GM21737 (cell line): ENCODE data around the gene PAQR5.
"Not testable (repeated sequence)": the region's sequence is repeated elsewhere in the genome, so short reads cannot be mapped to it uniquely, and the experiment has no call there.

Experiments
- ATAC-seq: cut with Tn5 transposase; IDR thresholded peaks from one replicate; pipeline ENCODE4 v1.9.1; 2021; ENCODE audit warnings: mild to moderate bottlenecking, moderate library complexity; ENCODE audit not compliant: unreplicated experiment

Gene PAQR5

DNA sequence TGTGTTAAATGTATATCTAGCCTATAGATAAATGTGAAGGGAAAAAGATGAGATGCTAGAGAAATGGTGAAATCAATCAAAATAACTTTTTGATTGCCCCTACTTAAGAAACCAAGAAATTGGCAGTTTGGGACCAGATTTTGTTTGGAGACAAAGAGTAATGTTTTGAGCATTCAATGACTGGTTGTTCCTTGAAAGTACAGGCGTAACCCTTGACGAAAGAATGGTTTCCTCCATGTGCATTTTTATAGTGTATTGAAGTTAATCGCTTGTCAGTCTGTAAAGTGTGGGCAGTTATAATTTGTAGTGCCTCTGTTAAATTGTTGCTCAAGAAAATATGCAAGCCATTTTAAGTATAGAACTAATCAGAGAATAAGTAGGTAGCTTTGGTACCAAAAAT is 116.7 kb downstream of the PAQR5 start:
- ATAC-seq = no peak

DNA sequence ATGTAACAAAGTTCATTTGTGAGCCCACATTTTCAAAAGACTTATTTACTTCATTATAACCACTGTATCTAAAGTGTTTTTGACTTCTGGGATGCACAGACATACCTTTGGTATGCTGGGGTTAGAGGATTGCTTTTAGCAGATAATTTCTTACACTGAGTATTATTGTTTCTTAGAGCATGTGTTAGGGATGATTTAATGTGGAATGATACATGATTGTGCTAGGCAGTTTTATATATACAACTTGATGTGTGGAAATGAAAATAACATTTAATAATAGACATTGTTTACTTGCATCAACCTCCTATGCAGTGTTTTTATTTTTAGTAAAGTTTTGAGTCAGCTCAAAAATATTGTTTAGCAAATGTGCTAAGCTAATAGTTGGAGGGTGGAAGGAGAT is 118.9 kb downstream of the PAQR5 start:
- ATAC-seq = no peak

DNA sequence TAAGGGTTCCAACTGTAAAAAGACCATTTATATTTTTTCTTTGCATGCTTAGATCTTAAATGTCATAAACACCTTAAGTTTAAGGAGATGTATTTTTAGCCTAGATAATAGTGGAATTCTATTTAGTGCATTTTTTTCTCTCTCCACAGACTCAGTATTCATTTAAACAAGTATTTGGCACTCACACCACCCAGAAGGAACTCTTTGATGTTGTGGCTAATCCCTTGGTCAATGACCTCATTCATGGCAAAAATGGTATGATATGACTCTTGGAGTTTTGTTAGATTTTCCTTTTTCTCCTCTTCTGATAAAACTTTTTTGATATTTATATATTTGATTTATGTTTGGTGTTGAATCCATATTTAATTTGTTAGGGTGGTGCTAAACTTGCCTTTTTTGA is 122.8 kb downstream of the PAQR5 start:
- ATAC-seq = no peak

DNA sequence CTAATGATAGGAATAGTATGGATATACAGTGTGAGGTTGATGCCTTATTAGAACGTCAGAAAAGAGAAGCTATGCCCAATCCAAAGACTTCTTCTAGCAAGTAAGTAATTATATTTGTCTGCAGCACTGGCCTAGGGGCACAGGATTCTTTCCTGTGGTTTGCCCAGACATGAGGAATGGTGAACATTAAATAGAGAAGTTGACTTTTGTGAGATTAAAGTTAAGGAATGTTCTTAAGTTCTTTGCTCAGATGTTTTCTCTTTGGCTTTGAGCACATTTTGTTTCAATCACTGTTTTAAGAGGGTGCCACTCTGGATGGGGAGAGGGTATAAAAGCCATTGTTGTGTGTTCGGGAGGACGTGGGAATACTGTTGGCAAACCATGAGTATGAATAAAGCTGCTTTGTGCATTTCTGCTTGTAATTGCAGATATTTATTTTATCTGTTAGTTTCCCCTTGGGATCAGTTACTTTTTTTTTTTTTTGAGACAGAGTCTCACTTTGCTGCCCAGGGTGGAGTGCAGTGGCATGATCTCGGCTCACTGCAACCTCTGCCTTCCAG is 123.7 kb downstream of the PAQR5 start:
- no peak for ATAC-seq

DNA sequence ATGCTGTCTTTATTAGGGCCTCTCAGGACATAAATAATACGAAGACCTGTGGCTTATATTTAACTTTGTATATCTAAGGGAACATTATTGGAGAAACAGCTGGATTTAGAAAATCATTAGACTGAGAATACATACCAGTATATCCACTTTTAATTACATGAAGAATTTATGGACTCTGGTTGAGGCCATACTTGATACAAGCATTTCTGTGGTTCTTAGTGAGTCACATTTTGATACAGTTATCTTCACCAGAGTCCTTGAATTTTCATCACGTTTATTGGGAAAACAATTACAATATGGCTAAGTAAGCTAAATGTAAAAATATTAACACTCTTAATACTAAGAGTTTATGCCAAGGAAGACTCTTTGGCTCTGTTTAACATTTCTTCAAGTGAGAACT is 125.3 kb downstream of the PAQR5 start:
- no peak for ATAC-seq

DNA sequence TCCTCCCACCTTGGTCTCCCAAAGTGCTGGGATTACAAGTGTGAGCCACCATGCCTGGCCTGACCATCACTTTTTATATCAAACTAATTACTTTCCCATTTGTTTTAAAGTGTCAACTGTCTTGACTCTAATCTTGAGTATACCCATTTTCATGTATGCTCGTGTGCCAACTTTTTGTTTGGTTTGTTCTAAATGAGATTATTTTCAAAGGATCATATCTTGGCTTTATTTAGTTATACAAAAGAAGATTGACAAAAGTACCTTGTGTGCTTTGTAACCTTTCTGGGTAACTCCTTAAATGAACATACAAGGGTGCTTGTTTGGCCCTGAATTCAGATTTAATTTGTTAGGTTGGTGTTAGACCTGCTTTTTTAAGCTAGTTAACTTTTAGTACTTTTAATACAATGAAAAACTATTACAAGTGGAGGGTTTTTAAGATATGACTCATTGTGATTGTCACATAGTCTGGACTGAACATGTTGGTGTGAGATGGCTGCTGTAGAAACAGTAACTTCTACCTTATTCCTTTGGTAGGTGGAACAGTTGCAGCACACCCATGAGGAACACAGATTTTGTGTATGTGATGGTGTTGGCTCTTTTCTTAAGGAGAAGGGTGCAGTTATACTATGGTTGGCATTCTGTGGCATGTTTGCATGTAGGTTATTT is 126.2 kb downstream of the PAQR5 start:
- no peak for ATAC-seq

DNA sequence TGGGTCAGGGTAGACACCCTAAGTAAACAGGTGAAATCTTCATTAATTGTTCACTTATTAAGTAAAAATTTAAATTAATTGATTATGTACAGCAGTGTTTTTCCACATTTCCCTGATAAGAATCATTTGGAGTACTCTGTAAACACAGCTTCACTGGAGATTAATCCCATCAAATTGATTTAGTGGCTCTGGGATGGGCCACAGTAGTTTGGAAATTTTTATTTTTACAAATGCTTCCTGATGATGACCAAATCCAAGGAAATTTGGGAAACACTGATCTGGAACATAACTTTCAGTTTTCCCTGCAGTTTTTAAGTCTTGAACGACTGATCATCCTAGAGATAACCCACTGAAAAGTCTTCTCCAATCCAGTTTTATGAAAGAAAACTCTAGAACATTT is 135.1 kb downstream of the PAQR5 start:
- ATAC-seq = no peak

DNA sequence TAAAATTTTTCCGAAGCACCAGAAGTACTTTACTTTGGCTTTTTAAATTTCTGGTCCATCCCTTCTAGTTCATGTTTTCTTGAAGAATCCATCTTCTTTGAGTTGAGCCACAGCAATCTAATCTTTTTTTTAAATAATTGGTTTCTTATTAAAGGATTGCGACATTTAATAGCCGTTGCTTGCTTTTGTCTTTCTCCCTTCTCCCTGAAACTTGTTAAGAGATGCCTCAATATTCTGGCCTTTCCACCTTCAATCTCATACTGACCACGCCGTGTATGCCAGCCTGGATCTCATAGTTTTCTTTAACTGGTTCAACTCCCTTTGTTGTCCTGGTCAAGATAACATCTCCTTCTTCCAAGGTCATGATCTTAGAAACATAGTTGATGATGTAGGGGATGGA is 135.5 kb downstream of the PAQR5 start:
- ATAC-seq = no peak

DNA sequence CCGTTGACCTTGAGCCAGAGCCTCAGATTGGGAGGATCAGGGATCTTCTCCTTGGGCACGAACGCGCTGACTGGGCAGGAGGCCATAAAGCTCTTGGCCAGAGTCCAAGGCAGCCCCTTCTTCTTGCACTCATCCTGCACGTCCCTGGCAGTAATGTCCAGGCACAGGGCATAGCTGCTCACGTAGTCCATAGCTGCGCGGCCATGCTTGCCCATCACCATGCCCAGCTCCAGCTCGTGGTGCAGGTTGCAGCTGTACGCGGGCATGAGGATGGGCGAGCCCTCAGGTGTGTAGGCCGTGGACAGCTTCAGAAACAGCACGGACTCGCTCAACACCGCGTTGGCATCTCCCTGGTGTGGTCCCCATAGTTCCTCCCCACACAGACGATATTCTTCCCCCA is 136.0 kb downstream of the PAQR5 start:
- ATAC-seq = no peak

DNA sequence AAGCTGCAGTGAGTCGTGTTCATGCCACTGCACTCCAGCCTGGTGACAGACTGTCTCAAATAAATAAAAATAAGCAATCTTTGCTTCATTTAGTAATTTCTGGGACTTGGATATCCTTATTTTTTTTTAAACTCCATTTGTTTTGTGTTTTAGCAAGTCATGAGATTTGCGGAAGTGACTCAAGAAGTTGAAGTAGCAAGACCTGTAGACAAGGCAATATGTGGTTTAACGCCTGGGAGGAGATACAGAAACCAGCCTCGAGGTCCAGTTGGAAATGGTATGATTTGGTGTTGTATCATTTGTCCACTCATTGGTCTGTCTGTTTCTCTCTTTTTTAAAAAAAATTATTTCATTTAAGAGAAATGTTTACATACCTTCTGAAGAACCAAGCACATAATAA is 137.3 kb downstream of the PAQR5 start:
- ATAC-seq = no peak

DNA sequence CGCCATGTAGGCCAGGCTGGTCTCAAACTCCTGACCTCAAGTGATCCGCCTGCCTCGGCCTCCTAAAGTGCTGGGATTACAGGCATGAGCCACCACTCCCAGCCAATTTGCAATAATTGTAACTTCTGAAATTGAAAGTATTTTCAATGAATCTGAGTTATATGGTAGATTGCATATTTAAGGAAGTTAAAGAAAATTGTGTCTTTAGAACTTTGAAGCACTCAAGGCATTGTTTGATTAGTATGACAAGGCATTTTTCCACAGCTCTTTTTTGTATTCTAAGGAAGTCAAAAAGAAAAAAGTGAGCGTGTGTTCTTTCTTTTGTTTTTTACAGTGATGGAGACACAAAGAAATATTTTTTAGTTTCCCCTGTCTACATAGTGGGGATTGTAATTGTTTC is 138.2 kb downstream of the PAQR5 start:
- ATAC-seq = no peak

DNA sequence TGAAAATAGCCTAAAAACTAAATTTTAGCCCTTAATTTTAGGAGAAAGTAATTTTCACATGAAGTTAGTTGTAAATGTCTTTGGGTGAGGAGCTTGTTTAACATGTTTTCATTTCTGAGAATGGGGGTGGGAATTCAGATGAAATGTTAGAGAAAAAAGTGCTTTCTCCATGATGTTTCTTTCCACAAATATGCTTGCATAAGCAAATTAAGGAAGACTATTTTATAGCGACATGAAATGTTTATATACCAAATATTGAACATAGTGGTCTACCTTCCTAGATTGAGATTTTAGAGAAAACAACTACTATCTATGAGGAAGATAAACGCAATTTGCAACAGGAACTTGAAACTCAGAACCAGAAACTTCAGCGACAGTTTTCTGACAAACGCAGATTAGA is 140.9 kb downstream of the PAQR5 start:
- ATAC-seq = no peak

DNA sequence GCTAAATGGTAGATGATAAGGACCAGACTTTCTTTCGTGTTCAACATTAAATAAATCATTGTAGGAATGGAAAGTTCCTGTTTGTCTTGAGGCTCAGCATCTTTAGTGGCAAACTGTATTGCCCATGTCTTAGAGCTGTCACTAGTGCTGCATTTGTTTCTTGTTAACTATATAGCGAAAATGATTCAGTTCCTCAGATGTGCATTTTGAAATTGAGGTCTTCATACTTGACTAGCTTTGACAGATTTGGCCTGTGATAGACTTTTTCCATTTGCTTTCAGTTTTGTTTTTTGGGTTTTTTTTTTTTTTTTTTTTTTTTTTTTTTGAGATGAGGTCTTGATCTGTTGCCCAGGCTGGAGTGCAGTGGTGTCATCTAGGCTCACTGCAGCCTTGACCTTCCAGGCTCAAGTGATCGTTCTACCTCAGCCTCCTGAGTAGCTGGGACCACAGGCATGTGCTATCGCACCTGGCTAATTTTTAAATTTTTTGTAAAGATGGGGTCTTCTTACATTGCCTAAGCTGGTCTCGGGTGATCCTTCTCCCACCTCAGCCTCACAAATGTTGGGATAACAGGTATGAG is 144.4 kb downstream of the PAQR5 start:
- no peak for ATAC-seq

DNA sequence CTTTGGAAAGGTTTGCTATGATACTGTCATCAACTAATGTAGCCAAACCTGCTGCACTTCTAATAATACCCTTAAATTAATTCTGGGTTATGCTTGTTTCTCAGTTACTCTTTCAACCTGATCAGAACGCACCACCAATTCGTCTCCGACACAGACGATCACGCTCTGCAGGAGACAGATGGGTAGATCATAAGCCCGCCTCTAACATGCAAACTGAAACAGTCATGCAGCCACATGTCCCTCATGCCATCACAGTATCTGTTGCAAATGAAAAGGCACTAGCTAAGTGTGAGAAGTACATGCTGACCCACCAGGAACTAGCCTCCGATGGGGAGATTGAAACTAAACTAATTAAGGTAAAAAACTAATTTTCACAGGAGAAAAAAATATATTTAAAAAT is 146.0 kb downstream of the PAQR5 start:
- no peak for ATAC-seq

DNA sequence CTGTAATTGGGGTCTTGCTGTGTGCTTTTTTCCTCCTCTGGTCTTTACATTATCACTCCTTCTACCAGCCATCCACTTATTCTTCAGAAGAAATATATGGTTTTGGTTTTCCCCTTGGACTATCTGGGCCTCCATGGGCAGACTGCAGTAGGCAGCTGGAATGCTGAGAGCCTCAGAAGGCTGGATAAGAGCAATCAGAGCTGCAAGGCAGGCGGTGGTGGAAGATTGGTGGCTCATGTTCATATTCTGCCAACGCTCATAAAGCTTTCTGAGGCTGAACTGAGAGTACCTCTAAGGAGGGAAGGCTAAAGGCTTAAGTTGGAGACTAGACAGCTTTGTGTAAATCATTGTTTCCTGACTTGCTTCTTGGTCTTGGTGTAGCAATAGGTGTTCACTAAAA is 148.2 kb downstream of the PAQR5 start:
- no peak for ATAC-seq

DNA sequence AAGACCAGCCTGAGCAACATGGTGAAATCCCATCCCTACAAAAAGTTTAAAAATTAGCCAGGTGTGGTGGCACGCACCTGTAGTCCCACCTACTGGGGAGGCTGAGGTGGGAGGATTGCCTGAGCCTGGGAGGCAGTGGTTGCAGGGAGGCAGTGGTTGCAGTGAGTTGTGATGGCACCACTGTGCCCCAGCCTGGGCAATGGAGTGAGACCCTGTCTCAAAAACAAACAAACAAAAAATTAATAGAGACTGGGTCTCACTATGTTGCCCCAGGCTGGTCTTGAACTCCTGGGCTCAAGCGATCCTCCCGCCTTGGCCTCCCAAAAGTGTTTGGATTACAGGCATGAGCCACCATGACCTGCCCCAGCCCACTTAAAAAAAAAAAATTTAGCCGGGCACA is 151.5 kb downstream of the PAQR5 start:
- not testable (repeated sequence) for ATAC-seq

DNA sequence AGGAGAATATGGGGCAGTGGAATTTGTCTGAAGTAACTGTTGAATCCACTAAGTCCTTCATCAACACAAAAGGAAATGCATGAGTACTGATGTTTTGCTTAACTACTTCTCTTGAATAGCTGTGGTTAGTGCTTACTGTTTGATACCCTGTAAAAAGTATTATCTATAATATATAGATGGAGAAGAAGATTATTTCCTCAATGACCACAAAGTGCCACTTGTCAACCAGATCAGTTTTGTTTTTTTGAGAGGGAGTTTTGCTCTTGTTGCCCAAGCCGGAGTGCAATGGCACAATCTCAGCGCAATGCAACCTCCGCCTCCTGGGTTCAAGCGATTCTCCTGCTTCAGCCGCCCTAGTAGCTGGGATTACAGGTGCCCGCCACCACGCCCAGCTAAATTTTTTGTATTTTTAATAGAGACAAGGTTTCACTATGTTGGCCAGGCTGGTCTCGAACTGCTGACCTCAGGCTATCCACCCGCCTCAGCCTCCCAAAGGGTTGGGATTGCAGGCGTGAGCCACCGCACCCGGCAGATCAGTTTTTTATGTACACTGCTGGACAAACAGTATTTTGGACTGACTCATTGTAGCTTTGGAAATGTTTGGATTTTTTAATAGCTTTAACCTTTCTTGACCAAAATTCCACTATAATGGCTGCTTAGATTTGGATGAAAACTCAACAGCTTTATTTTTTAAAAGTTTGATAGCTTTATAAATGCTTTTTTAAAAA is 152.4 kb downstream of the PAQR5 start:
- no peak for ATAC-seq

DNA sequence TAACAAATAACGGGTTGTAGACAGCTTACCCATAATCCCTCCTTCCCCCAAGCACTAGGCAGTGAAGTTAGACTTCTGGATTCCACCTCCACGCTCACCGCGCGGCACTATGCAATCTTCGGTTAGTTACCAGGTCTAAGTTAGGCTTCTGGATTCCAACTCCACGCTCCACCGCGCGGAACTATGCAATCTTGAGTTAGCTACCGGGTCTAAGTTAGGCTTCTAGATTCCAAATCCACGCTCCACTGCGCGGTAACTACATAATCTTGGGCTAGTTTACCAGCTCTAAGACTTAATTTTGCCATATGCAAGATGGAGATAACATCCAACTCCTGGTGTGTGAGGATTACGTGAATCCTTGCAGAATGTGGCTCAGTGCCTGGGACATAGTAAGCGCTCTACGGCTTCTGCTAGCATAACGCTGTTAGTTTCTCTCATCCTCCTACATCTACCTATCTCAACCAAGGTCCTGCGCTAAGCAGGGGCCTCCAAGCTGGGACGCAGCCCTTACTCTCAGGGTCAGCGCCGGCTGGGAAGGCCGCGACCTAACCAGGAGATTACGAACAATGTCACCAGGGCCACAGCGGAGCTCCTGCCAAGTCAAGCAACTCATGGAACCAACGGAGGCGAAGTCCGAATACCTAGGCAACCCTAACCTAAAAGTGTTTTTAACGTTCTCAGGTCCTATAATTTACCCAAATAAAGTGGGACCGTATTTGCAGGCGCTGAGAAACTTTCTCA is 153.4 kb downstream of the PAQR5 start:
- ATAC-seq = peak; percentile 31

DNA sequence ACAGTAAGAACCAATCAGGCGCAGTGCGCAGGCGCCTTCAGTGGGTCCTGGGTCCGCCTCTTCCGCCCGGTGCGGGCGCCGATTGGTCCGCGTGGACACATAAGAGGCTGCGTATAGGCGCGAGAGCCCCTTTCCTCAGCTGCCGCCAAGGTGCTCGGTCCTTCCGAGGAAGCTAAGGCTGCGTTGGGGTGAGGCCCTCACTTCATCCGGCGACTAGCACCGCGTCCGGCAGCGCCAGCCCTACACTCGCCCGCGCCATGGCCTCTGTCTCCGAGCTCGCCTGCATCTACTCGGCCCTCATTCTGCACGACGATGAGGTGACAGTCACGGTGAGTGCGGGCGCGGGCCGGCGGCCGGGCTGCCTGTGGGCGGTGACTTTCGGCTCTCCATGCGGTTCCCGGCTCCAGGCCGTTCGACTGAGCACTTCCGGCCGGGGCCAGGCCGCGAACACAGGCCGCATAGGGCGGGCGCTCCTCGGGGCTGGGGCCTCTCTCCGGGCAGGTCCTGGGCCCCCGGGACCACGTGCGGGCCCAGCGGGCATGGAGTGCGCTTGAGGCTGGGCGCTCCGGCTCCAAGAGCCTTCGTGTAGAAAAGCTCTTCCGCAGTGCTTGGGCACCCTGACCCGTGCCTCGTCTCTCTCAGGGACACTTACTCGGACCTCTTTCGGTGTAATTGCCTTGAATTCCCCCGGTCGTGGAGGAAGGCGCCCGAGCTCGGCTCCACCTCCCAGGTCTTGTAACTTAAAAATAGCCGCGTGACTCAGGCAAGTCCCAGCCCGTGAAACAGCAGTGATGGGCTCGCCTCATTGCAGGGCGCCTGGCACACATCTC is 154.2 kb downstream of the PAQR5 start, which contains the start of gene RPLP1:
TSS of gene RPLP1 (plus strand) at position 127 of the 830 bp plus-strand sequence. CDS start at position 258, 131 bp downstream.
- peak; percentile 81 for ATAC-seq

DNA sequence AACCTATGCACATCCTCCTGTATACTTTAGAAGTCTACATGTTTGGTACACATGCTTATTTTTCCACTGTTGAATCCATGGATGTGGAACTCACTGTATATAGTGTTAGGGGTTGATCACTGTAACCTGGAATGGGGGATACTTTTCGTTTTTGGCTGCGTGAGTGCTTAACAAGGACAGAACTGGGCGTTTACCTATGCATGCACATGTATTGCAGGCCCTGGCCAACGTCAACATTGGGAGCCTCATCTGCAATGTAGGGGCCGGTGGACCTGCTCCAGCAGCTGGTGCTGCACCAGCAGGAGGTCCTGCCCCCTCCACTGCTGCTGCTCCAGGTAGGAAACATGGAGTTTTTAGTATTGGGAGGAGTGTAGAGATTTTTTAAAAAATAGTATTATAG is 156.2 kb downstream of the PAQR5 start:
- ATAC-seq = no peak
